Fibroblast of pulmonary artery (primary cell): ENCODE results near the gene HAUS3.
"Not testable (repeated sequence)": the region's sequence is repeated elsewhere in the genome, so short reads cannot be mapped to it uniquely, and the experiment has no call there.

Experiments used
- DNase-seq: peaks from one replicate; pipeline ENCODE4 v3.0.0-alpha.2; 2010; ENCODE audit warnings: low read depth
- H3K4me3 ChIP-seq: replicated peaks from 2 replicates; pipeline ENCODE4 v1.5.1; 2011; ENCODE audit warnings: low read depth, mild to moderate bottlenecking, control low read depth, low read length, moderate library complexity
- TF ChIP-seq, protein P1 (sequence below): IDR thresholded peaks from 2 replicates; pipeline ENCODE4 v1.5.1; 2011; ENCODE audit warnings: mild to moderate bottlenecking, control low read depth, low read length, inconsistent platforms; ENCODE audit errors: missing control alignments

The HAUS3 gene

DNA sequence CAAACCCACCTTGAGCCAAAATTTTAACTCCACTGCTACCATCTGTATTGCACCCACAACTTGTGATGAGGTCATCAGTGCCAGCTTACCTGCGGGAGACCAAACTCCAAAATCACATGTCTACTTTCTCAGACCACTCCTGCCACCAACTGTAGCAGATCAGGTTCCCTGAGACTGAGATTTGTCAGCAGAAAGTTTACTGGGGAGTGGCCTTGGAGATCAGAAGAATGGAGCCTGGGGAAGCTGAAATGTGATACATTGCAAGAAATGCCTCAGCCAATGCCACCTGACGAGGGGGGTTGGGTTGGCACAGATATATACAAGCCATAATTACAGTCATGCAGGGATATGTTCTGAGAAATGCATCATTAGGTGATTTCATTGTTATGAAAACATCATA lies 19.1 kb downstream of the HAUS3 start:
- TF ChIP-seq, protein P1, sequence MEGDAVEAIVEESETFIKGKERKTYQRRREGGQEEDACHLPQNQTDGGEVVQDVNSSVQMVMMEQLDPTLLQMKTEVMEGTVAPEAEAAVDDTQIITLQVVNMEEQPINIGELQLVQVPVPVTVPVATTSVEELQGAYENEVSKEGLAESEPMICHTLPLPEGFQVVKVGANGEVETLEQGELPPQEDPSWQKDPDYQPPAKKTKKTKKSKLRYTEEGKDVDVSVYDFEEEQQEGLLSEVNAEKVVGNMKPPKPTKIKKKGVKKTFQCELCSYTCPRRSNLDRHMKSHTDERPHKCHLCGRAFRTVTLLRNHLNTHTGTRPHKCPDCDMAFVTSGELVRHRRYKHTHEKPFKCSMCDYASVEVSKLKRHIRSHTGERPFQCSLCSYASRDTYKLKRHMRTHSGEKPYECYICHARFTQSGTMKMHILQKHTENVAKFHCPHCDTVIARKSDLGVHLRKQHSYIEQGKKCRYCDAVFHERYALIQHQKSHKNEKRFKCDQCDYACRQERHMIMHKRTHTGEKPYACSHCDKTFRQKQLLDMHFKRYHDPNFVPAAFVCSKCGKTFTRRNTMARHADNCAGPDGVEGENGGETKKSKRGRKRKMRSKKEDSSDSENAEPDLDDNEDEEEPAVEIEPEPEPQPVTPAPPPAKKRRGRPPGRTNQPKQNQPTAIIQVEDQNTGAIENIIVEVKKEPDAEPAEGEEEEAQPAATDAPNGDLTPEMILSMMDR = no peak
- H3K4me3 ChIP-seq = no peak overlapping the region
- DNase-seq = no peak

DNA sequence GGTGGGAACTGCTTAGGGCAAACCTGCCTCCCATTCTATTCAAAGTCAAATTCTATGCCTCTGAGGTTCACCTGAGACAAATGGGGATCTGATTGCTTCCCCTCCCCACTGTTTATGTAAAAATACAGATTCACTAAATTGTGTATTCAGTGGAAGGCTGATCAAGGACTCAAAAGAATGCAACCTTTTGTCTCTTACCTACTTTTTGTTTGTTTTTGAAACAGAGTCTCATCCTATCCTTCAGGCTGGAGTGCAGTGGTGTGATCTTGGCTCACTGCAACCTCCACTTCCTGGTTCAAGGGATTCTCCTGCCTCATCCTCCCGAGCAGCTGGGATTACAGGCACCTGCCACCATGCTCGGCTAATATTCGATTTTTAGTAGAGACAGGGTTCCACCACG lies 20.5 kb downstream of the HAUS3 start:
- not testable (repeated sequence) for H3K4me3 ChIP-seq, DNase-seq

DNA sequence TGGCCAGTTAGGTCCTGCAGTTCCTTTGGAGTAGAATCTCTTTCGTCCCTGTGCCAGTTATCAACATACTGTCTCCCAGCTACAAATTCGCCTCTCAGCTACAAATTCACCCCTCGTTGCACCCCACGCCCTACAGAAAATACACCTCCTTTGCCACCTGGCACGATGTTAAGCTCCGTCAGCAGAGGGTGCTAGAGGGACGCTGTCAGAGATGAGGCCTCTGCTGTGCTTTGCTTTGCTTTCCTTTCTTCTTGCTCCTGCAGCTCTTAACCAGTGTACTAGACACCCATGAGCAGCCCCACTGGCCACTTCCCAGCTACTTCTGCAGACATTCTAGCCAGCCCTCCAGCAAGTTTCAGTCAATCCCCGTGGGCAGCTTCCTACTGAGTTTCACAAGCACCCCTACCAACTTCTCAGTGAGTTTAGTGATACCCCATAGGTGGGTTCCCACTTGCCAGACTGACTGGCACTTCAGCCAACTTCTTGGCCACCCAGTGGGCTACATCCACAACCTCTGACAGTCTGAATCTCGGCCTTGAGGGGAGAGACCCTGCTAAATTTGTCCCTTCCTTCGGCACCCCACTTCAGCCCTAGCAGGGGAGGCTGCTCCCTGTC lies 21.8 kb downstream of the HAUS3 start:
- TF ChIP-seq, protein P1 = peak; percentile 97
- H3K4me3 ChIP-seq = no peak overlapping the region
- DNase-seq = peak; percentile 79

DNA sequence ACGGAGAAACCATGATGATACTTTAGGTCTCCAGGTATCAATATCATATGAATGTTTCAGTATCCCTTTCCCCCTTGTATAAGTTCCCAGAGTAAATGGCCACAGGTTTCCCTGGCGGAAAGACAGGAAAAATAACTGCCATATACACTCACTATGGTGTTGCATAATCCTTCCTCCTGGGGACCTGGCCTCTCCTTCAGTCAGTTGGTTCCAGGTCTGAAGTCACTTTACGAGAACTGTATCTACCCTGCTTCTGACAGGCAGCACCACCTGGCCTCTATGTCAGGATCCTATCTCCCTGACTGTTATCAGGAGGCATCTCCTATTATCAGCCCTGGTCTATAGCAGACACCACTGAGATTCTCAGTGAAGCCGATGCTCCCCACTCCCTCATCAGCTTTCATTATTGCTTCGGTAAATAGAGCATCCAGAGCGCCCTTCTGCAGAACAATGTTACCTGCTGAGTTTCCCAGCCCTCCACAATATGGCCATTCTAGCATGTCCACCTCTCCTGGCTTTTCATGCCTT lies 22.6 kb downstream of the HAUS3 start:
- no peak overlapping the region for H3K4me3 ChIP-seq
- DNase-seq = no peak
- TF ChIP-seq, protein P1 = no peak

DNA sequence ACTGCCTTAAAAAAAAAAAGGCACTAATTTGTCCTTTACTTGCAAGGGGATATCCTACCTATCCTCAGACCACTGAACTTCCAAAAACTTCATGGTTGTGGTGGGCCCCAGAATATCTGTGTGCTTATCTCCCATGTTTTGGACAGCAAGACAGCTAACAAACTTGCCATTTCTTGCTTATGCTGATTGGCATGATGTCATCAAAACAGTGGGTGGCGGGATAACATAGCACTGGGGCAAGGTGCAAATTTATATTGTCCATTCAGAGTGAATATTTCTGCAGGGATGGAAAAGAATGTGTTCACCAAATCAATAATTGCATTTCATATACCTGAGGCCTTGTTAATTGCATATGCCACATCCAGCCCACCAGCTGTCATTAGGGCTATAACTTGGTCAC lies 23.5 kb downstream of the HAUS3 start:
- TF ChIP-seq, protein P1 = no peak
- no peak for DNase-seq
- no peak overlapping the region for H3K4me3 ChIP-seq

DNA sequence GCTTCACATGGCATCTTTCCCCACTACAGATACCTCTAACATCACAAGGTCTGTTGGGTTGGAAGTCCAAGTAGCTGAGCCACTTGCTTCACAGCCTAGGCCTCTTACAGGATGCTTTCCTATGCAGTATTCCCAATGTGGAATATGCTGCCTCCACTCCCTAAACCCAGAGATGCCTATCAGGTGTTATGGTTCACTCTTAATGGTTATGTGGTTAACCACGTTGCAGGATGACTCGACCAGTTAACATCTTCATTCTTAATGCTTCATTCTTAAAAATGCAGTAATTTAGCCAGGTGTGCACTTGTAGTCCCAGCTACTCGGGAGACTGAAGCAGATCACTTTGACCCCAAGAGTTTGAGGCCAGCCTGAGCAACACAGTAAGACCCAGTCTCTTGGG lies 24.2 kb downstream of the HAUS3 start:
- no peak overlapping the region for H3K4me3 ChIP-seq
- TF ChIP-seq, protein P1 = no peak
- DNase-seq = peak; percentile 10

- TF ChIP-seq, protein P1 = no peak
- no peak for DNase-seq
- H3K4me3 ChIP-seq = no peak overlapping the region
These were observed 29.1 kb downstream of the HAUS3 start for GRCh38 chr4:2212831-2213230.

- DNase-seq, H3K4me3 ChIP-seq: not testable (repeated sequence)
These were observed 39.1 kb downstream of the HAUS3 start for GRCh38 chr4:2202789-2203188.
